ENCODE data around the gene PFKFB2.

The PFKFB2 gene

GRCh38 chr1:207052911-207053769 lies at the start of gene PFKFB2:
Gene PFKFB2, plus strand, starts transcription at chr1:207053275. Its CDS starts 1,443 bp downstream, at chr1:207054718.
- peak; percentile 14 for FAIRE-seq

GRCh38 chr1:207004931-207005830 lies 47.9 kb upstream of the PFKFB2 start:
- FAIRE-seq, result no peak

GRCh38 chr1:207006083-207006482 lies 47.0 kb upstream of the PFKFB2 start:
- FAIRE-seq, result no peak

DNA sequence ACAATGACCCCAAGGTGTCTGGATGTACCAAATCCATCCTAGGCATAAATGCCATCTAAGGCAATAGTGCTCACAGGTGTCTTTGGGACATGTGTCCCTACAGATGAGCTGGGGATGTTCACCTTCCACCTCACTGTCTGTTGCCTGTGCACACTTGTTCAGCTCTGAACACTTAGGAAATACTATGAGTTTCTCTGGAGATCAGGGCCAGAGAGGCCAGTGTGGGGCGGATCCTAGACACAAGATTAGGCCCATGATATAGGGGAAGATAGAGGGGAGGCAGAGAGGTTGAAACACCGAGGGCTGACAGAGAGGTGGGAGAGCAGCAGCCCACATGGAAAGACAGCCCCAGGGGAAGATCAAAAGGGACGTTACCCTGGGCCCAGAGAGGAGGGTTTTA lies 46.2 kb upstream of the PFKFB2 start:
- no peak for FAIRE-seq

- no peak for FAIRE-seq
Measured at GRCh38 chr1:207007352-207008033, 45.6 kb upstream of the PFKFB2 start.

DNA sequence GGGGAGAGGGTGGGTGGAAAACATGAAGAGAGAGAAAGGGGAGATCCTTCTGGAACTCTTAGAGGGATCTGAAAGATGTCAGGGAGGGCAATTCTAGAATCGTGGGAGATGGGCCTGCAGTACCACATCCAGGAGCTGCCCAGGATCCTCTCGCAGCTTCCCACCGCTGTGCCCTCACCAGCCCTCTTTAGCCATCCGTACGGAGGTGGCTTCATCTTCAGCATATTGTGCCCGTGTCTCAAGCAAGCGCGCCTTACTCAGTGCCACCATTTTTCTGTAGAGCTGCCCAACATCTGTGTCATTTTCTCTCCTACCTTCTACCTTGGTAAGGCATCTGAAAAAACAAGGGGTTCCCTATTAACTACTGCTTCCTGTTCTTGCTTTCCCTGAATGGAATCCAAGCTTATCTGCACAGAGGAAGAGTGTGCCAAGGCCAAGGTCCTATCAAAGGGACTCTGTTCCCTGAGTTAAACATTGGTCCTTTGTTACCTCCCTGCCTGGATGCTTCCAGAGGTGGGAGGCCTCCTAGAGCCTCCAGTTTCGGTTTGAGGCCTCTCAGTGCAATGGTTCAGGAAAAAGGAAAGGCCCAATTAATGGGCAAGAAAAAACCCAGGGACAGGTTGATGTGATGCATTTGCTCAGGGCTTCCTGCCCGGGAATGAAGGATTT lies 43.8 kb upstream of the PFKFB2 start:
- no peak for FAIRE-seq

GRCh38 chr1:207009945-207010344 lies 43.1 kb upstream of the PFKFB2 start:
- no peak for FAIRE-seq

DNA sequence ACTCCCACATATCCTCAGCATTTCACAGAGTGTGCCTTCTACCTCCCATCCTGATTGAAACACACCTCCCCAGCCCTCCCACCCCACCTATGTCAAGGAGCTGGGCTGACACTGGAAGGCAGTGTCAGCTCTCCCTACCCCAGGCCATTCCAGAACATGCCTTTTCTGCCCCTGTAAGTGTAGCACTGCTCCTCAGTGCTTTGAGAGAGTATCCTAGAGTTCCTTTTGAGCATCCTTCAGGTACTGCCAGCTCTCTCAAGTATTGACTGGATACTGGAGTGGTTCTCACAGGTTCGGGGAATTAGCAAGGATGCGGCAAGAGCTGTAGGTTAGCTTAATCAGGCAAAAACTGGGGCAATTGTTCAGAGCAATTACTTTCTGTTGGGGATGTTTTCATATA lies 42.3 kb upstream of the PFKFB2 start:
- FAIRE-seq, result no peak

- no peak for FAIRE-seq
Measured at GRCh38 chr1:207013321-207014085, 39.6 kb upstream of the PFKFB2 start.

GRCh38 chr1:207014728-207015127 lies 38.3 kb upstream of the PFKFB2 start:
- no peak for FAIRE-seq

- no peak for FAIRE-seq
Measured at GRCh38 chr1:207015791-207016190, 37.3 kb upstream of the PFKFB2 start.

DNA sequence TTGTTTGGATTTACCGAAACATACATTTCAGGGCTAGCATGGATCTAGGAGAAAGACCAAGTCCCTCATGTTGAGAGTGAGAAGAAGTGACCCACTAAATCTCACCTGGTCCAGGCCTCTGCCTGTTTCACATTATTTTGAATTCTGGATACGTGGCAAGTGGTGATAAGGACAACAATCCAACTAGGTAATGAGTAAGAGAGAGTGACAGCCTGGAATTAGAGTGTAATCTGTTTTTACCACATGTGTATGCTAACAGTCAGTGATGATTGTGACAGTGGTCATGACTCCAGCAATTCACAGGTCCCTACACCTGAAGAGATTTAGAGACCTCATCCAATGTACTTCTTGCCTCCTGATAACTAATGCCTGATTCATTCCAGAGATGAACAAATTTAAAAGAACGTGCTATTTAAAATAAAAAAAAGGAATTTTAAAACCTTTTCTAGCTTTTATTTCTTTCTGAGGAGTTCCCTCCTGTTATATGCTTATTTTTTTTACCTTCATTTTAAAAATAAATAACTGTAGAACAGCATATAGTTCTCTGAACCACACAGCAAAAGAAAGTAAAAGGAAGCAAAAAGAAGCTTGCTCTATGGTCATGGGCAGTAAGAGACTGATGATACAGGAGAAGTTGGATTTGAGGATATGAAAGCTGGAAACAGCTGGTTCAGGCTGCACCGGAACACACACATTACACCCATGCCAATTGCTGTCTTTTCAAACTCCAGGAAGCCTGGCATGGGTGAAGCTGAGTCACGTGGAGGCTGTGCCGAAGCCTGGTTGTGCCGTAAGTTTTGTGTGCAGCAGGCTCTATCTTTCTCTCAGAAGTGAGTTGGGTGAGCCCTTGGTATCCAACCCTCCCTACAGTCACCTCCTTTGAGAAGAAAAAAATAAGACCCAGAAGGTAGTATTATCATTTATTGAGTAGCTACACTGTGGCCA lies 35.2 kb upstream of the PFKFB2 start:
- FAIRE-seq, result no peak

GRCh38 chr1:207018707-207019106 lies 34.4 kb upstream of the PFKFB2 start:
- FAIRE-seq, result no peak

DNA sequence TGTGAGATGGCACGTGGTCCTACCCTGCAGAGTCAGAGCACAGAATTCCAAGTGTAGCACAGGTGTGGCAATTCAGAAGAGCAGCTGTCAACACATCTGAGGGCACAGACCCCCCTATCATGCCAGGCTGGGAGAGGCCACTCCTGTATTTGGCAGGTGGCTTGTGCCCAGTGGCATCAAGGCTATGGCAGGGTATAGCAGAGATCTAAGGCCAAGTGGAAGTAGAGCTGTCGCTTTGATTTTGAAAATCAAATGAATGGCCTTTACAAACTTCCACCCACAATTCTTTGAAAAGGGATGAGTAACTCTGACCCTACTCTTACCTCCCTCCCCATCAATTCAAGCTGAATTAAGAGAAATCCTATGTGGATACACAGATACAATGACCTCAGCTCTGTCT lies 33.9 kb upstream of the PFKFB2 start:
- no peak for FAIRE-seq

- no peak for FAIRE-seq
Measured at GRCh38 chr1:207019661-207020060, 33.4 kb upstream of the PFKFB2 start.

- no peak for FAIRE-seq
Measured at GRCh38 chr1:207020065-207020708, 32.9 kb upstream of the PFKFB2 start.

GRCh38 chr1:207020709-207021107 lies 32.4 kb upstream of the PFKFB2 start:
- FAIRE-seq, result no peak

GRCh38 chr1:207021139-207021861 lies 31.8 kb upstream of the PFKFB2 start:
- no peak for FAIRE-seq

DNA sequence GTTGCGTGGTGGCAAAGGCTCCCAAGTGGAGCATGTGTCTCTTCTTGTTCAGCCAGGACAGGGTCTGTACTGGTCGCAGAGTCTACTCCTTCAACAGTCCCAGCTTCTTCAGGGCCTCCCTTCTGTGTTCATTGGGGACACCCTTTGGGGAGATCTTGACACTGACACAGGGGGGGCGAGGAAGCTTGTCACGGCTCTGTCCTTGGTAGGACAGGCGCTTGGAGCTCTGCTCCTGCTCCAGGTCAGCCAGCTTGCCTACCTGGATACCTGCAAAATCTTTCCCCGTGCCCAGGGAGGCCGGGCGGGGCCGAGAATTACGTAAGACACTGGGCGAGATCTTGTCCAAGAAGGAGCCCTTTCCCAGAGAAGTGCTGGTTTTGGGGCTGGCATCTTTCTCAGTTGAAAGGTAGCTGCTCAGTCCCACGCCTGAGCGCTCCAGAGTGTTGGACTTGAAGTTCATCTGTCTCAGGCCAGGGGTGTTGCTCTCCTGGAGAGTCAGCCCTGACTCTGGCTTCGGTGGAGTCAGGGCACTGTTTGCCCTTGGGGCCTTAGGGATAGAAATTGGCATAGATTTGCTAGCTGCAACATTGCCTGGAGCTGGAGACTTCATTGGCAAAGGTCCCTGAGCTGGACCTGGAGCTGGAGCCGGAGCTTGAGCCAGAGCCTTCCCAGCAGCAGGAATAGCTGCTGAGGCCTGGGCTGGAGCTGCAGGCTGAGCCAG lies 31.0 kb upstream of the PFKFB2 start:
- no peak for FAIRE-seq

All from colon (tissue), 2 donors.